Hepatocyte (in vitro differentiated cells): ENCODE results near the gene GLI3. TPM values are rescaled to one million over a fixed set of nuclear protein-coding genes. Genes with fewer than 3 reads are reported as not detected.

Source experiments
- DNase-seq: peaks from one replicate; pipeline ENCODE4 v3.0.0-alpha.2; 2016; ENCODE audit warnings: low spot score
- H2AFZ ChIP-seq: fragments of 200-600 bp; sonication (generic); 2 replicates; pipeline ENCODE4 v1.6.0; 2016; ENCODE audit warnings: antibody characterized with exemption, mild to moderate bottlenecking
- H3K27ac ChIP-seq: fragments of 200-600 bp; sonication (generic); 2 replicates; pipeline ENCODE4 v1.5.1; 2016; ENCODE audit warnings: mild to moderate bottlenecking
- H3K27me3 ChIP-seq: fragments of 200-600 bp; sonication (generic); 2 replicates; pipeline ENCODE4 v1.6.1; 2016
- H3K36me3 ChIP-seq: fragments of 200-600 bp; sonication (generic); replicated peaks from 2 replicates; pipeline ENCODE4 v1.5.1; 2016; ENCODE audit warnings: low read depth; ENCODE audit not compliant: insufficient read depth
- H3K4me1 ChIP-seq: fragments of 200-600 bp; sonication (generic); 2 replicates; pipeline ENCODE4 v1.5.1; 2016; ENCODE audit warnings: mild to moderate bottlenecking, moderate library complexity; ENCODE audit not compliant: insufficient read depth
- H3K4me2 ChIP-seq: fragments of 200-600 bp; sonication (generic); 2 replicates; pipeline ENCODE4 v1.6.0; 2016
- H3K4me3 ChIP-seq: fragments of 200-600 bp; sonication (generic); 2 replicates; pipeline ENCODE4 v1.5.1; 2016; ENCODE audit warnings: mild to moderate bottlenecking
- H3K79me2 ChIP-seq: fragments of 200-600 bp; sonication (generic); 2 replicates; pipeline ENCODE4 v1.6.0; 2017; ENCODE audit warnings: mild to moderate bottlenecking
- H3K9me2 ChIP-seq: fragments of 200-600 bp; sonication (generic); replicated peaks from 2 replicates; pipeline ENCODE4 v1.6.0; 2017; ENCODE audit warnings: mild to moderate bottlenecking; ENCODE audit not compliant: insufficient read depth
- H3K9me3 ChIP-seq: fragments of 200-600 bp; sonication (generic); 2 replicates; pipeline ENCODE4 v1.5.1; 2016; ENCODE audit warnings: low read depth, mild to moderate bottlenecking
- H4K20me1 ChIP-seq: fragments of 200-600 bp; sonication (generic); 2 replicates; pipeline ENCODE4 v1.6.0; 2016; ENCODE audit warnings: mild to moderate bottlenecking; ENCODE audit not compliant: insufficient read depth, poor library complexity, severe bottlenecking
- CTCF ChIP-seq: fragments of 200-600 bp; sonication (generic); IDR thresholded peaks from 2 replicates; pipeline ENCODE4 v1.5.1; 2016; ENCODE audit warnings: antibody characterized with exemption, mild to moderate bottlenecking; ENCODE audit not compliant: poor library complexity
- EZH2 ChIP-seq: fragments of 200-600 bp; sonication (generic); IDR thresholded peaks from 2 replicates; pipeline ENCODE4 v1.6.1; 2016; ENCODE audit warnings: antibody characterized with exemption, mild to moderate bottlenecking, borderline replicate concordance
- EZH2phosphoT487 ChIP-seq: fragments of 200-600 bp; sonication (generic); IDR thresholded peaks from one replicate; pipeline ENCODE4 v1.6.1; 2018; ENCODE audit warnings: antibody characterized with exemption, mild to moderate bottlenecking, low read depth, moderate library complexity; ENCODE audit not compliant: unreplicated experiment, severe bottlenecking
- WGBS: methylation state at CpG from one replicate; pipeline ENCODE4 v1.1.6; 2016; ENCODE audit warnings: low lambda C conversion rate; ENCODE audit errors: missing lambda C conversion rate; 5-methylcytosine and 5-hydroxymethylcytosine counted together
- polyA plus RNA-seq: library from polyadenylated mRNA; unstranded; fragments of >200 nt; fragmentation: Nextera tagmentation; extraction: Ambion mirVana; gene quantifications from 2 replicates; pipeline ENCODE4 v1.2.1, GENCODE V29; 2016
- total RNA-seq: library from RNA; depleted of rRNA; stranded (reverse); fragments of >200 nt; gene quantifications from 2 replicates; pipeline ENCODE4 v1.2.3, GENCODE V29; 2014

GLI3 gene
- total and polyA plus RNA-seq, 2 experiments from 2014 or later, result 5.5 to 20.0 TPM

DNA sequence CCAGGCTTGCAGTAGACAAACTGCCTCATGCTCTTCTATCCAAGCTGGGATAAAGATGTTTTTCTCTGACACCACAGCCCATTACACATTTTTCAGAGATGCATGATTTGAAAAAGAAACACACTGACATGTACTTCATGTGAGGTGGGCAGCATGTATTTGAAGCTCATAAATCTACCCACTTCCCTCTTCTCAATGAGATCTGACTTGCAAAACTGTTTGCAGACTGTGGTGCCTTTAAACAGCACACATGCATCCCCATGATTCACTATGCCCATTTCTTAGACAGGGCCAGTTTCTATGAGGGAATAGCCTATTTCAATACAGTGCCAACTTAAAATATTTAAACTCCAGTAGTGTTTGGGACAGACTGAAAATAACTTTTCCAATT, 109.8 kb downstream of the GLI3 start:
- Histone ChIP-seq H3K79me2 (peaks cover 24% of the 10 kb centered on the region), H3K4me3 (no peak overlapping the region), H3K4me2 (no peak overlapping the region), H3K36me3 (no peaks in the 10 kb centered on the region), H3K27me3 (no peaks in the 10 kb centered on the region), H2AFZ (no peak overlapping the region), H3K27ac (no peak overlapping the region), H3K9me3 (no peaks in the 10 kb centered on the region), H3K4me1 (no peaks in the 10 kb centered on the region), H3K9me2 (no peaks in the 10 kb centered on the region), H4K20me1 (peaks cover 5% of the 10 kb centered on the region)
- TF ChIP-seq EZH2phosphoT487, result no peak
- TF ChIP-seq CTCF, result no peak
- no peak for TF ChIP-seq EZH2
- DNase-seq, result no peak

GRCh38 chr7:42126475-42127231, 110.4 kb downstream of the GLI3 start:
- no peaks in the 10 kb centered on the region for H3K9me2 ChIP-seq
- no peak overlapping the region for H3K27ac ChIP-seq
- TF ChIP-seq EZH2phosphoT487, result no peak
- no peak for TF ChIP-seq EZH2
- TF ChIP-seq CTCF, result no peak
- H3K4me2 ChIP-seq, result no peak overlapping the region
- H3K36me3 ChIP-seq, result no peaks in the 10 kb centered on the region
- 89% methylated on average over 6 of the region's 6 CpGs for WGBS
- no peaks in the 10 kb centered on the region for H3K27me3 ChIP-seq
- no peak for DNase-seq
- H3K9me3 ChIP-seq, result no peaks in the 10 kb centered on the region
- H3K4me3 ChIP-seq, result no peak overlapping the region
- H2AFZ ChIP-seq, result no peak overlapping the region
- H3K4me1 ChIP-seq, result no peaks in the 10 kb centered on the region
- H3K79me2 ChIP-seq, result peaks cover 26% of the 10 kb centered on the region
- peaks cover 5% of the 10 kb centered on the region for H4K20me1 ChIP-seq

DNA sequence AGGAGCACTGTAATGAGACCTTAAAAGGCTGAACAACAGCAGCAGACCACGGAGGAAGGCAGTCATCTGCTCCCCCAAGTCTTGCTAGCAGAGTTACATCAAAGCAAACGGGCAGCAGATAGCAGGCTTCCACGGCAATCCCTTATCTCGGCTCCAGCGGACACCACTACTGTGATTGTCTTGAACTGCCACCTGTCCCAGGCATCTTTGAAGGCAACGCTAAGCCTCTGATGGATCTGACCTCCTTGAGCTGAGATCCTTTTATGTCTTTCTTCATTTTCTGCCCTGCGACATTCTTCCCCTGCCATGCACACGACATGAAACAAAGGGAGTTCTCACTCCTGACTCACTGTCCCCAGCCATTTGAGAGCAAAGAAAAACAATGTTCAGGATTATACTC, 111.7 kb downstream of the GLI3 start:
- H3K4me3 ChIP-seq, result no peak overlapping the region
- WGBS, result 44% methylated on average over 8 of the region's 8 CpGs
- no peak for TF ChIP-seq CTCF
- no peak for TF ChIP-seq EZH2phosphoT487
- no peak for TF ChIP-seq EZH2
- DNase-seq, result no peak
- H3K79me2 ChIP-seq, result peaks cover 17% of the 10 kb centered on the region
- H3K9me2 ChIP-seq, result no peaks in the 10 kb centered on the region
- H3K4me2 ChIP-seq, result no peak overlapping the region
- no peaks in the 10 kb centered on the region for H3K4me1 ChIP-seq
- H3K27me3 ChIP-seq, result no peaks in the 10 kb centered on the region
- H3K9me3 ChIP-seq, result no peaks in the 10 kb centered on the region
- H4K20me1 ChIP-seq, result peaks cover 5% of the 10 kb centered on the region
- H3K36me3 ChIP-seq, result no peaks in the 10 kb centered on the region
- no peak overlapping the region for H2AFZ ChIP-seq
- H3K27ac ChIP-seq, result no peak overlapping the region
